NT2/D1 (cell line): Measurements from ENCODE around the gene LHX8.

Source experiments
- DNase-seq: peaks from one replicate; pipeline ENCODE4 v3.0.0-alpha.2; 2011; ENCODE audit warnings: low read depth, low spot score
- H3K27me3 ChIP-seq: 2 replicates; pipeline ENCODE4 v1.6.0; 2011; ENCODE audit warnings: mild to moderate bottlenecking; ENCODE audit not compliant: insufficient read length, insufficient read depth
- H3K36me3 ChIP-seq: 2 replicates; pipeline ENCODE4 v1.6.1; 2011; ENCODE audit warnings: mild to moderate bottlenecking, low read length, mixed read lengths; ENCODE audit not compliant: insufficient read depth, insufficient read length
- H3K4me1 ChIP-seq: 2 replicates; pipeline ENCODE4 v1.5.1; 2011; ENCODE audit not compliant: insufficient read depth, insufficient read length
- H3K4me3 ChIP-seq: 2 replicates; pipeline ENCODE4 v1.5.1; 2011; ENCODE audit warnings: low read depth; ENCODE audit not compliant: insufficient read length
- H3K9ac ChIP-seq: 2 replicates; pipeline ENCODE4 v1.6.0; 2011; ENCODE audit warnings: low read depth; ENCODE audit not compliant: insufficient read length
- H3K9me3 ChIP-seq: 2 replicates; pipeline ENCODE4 v1.5.1; 2011; ENCODE audit warnings: mild to moderate bottlenecking, low read length; ENCODE audit not compliant: insufficient read depth
- SUZ12 ChIP-seq: IDR thresholded peaks from 2 replicates; pipeline ENCODE4 v1.6.1; 2011; ENCODE audit not compliant: insufficient read length, insufficient read depth; ENCODE audit errors: extremely low read depth
- YY1 ChIP-seq: IDR thresholded peaks from 2 replicates; pipeline ENCODE4 v1.6.1; 2011; ENCODE audit not compliant: insufficient read length, insufficient read depth
- ZNF274 ChIP-seq: IDR thresholded peaks from 2 replicates; pipeline ENCODE4 v1.6.1; 2011; ENCODE audit warnings: mild to moderate bottlenecking, low read depth, low read length

LHX8 gene

DNA sequence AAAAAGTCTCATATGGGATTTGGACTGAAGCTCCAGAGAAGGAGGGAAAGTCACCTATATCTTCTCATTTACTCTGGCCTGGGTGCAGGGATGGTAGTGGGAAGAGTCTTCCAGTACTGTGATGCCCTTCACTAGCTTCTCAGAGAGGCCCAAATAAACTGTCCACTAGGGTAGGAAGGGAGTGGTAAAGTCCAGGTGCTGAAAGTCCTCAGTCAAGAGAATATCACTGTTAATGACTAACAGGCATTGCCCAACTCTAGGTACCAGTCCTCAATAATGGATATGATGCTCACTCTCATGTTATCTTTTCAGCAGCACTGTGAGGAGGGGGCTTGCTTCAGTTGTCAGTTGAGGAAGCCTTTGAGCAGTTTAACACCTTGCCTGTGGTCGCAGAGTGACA lies 64.0 kb downstream of the LHX8 start:
- no peak overlapping the region for H3K9ac ChIP-seq
- no peak for DNase-seq
- no peaks in the 10 kb centered on the region for H3K27me3 ChIP-seq
- H3K9me3 ChIP-seq = no peaks in the 10 kb centered on the region
- H3K36me3 ChIP-seq = no peaks in the 10 kb centered on the region
- H3K4me1 ChIP-seq = no peaks in the 10 kb centered on the region
- no peak overlapping the region for H3K4me3 ChIP-seq
- no peak for TF ChIP-seq ZNF274

DNA sequence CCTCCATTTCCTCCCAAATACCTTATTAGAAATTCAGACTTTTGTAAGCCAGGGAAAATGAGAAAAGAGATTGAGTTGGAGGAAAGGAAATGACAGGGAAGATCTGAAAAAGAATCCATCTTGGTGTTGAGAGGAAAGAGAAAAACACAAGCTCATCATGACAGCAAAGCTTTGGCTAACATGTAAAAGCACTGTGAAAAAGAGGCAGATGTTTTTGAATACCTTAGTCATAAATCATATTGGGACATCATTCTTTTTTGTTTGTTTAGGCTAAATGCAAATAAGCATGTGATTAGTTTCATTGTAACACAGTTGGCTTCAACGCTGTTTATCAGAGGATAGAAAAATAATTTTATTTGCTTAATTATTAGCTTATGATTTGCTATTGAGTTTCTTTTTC lies 64.6 kb downstream of the LHX8 start:
- Histone ChIP-seq H3K4me1 (no peaks in the 10 kb centered on the region), H3K9ac (no peak overlapping the region), H3K9me3 (no peaks in the 10 kb centered on the region), H3K36me3 (no peaks in the 10 kb centered on the region), H3K4me3 (no peak overlapping the region), H3K27me3 (no peaks in the 10 kb centered on the region)
- no peak for TF ChIP-seq ZNF274
- no peak for DNase-seq

DNA sequence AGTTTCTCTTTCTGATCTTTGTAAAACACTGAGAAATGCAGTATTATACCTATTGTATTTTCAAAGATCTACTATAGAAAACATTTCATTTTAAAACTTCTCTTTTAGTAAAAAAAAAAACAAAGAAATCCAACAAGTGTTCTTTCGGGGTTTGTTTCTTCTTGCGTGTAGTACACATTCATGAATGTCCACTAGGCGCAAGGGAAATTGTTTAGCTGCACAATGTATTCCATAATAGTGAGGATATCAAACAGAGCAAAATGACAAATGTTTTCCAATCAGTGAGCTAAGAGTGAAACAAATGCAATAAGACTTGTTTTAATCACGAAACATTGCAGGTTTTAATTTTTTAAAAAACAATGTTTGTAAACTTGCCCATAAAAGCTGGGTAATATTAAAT lies 68.6 kb downstream of the LHX8 start:
- no peak overlapping the region for H3K9ac ChIP-seq
- H3K9me3 ChIP-seq = no peaks in the 10 kb centered on the region
- no peak overlapping the region for H3K4me3 ChIP-seq
- DNase-seq = no peak
- no peaks in the 10 kb centered on the region for H3K36me3 ChIP-seq
- H3K27me3 ChIP-seq = no peaks in the 10 kb centered on the region
- TF ChIP-seq ZNF274 = no peak
- no peak for TF ChIP-seq YY1
- no peak for TF ChIP-seq SUZ12
- H3K4me1 ChIP-seq = no peaks in the 10 kb centered on the region

GRCh38 chr1:75203415-75204277 lies 69.5 kb downstream of the LHX8 start:
- no peaks in the 10 kb centered on the region for H3K9me3 ChIP-seq
- no peaks in the 10 kb centered on the region for H3K27me3 ChIP-seq
- H3K9ac ChIP-seq = no peak overlapping the region
- no peaks in the 10 kb centered on the region for H3K36me3 ChIP-seq
- H3K4me3 ChIP-seq = no peak overlapping the region
- TF ChIP-seq YY1 = no peak
- TF ChIP-seq ZNF274 = no peak
- TF ChIP-seq SUZ12 = no peak
- peak; percentile 32 for DNase-seq
- H3K4me1 ChIP-seq = no peaks in the 10 kb centered on the region

- Histone ChIP-seq H3K9ac (no peak overlapping the region), H3K36me3 (no peaks in the 10 kb centered on the region), H3K27me3 (no peaks in the 10 kb centered on the region), H3K4me1 (no peaks in the 10 kb centered on the region), H3K9me3 (no peaks in the 10 kb centered on the region), H3K4me3 (no peak overlapping the region)
- no peak for DNase-seq
- no peak for TF ChIP-seq ZNF274
Measured at GRCh38 chr1:75208862-75209261, 74.7 kb downstream of the LHX8 start.
